Nephron progenitor cell (in vitro differentiated cells): ENCODE measurements around the gene RTN4RL1.
"Not testable (repeated sequence)": the region's sequence is repeated elsewhere in the genome, so short reads cannot be mapped to it uniquely, and the experiment has no call there.

Experiments used
- DNase-seq: peaks from one replicate; pipeline ENCODE4 v3.0.0; 2021
- H3K27ac Mint-ChIP-seq: 2 replicates; pipeline ENCODE4 v1.8.0; 2021; ENCODE audit warnings: mild to moderate bottlenecking, moderate library complexity, mixed read lengths
- H3K27me3 Mint-ChIP-seq: 2 replicates; pipeline ENCODE4 v1.8.0; 2021; ENCODE audit warnings: mild to moderate bottlenecking, low read depth, mixed read lengths; ENCODE audit not compliant: poor library complexity
- H3K36me3 Mint-ChIP-seq: 2 replicates; pipeline ENCODE4 v1.8.0; 2021; ENCODE audit warnings: low read depth, mixed read lengths
- H3K4me1 Mint-ChIP-seq: 2 replicates; pipeline ENCODE4 v1.8.0; 2021; ENCODE audit warnings: mixed read lengths
- H3K4me3 Mint-ChIP-seq: 2 replicates; pipeline ENCODE4 v1.8.0; 2021; ENCODE audit warnings: mild to moderate bottlenecking, moderate library complexity, mixed read lengths
- H3K9me3 Mint-ChIP-seq: 2 replicates; pipeline ENCODE4 v1.8.0; 2021; ENCODE audit warnings: mild to moderate bottlenecking, moderate library complexity, mixed read lengths
- CTCF ChIP-seq: fragments of 200-600 bp; sonication (generic); IDR thresholded peaks from 2 replicates; pipeline ENCODE4 v1.5.0; 2021; ENCODE audit warnings: antibody characterized with exemption

The RTN4RL1 gene

GRCh38 chr17:2015314-2015713 lies 9.8 kb downstream of the RTN4RL1 start:
- peaks cover 13% of the 10 kb centered on the region for H3K9me3 Mint-ChIP-seq
- H3K27me3 Mint-ChIP-seq = peaks cover 45% of the 10 kb centered on the region
- no peaks in the 10 kb centered on the region for H3K36me3 Mint-ChIP-seq
- H3K4me3 Mint-ChIP-seq = no peak overlapping the region
- H3K27ac Mint-ChIP-seq = no peak overlapping the region
- peaks cover 75% of the 10 kb centered on the region for H3K4me1 Mint-ChIP-seq
- no peak for DNase-seq
- TF ChIP-seq CTCF = no peak

- peaks cover 13% of the 10 kb centered on the region for H3K9me3 Mint-ChIP-seq
- no peaks in the 10 kb centered on the region for H3K36me3 Mint-ChIP-seq
- peaks cover 63% of the 10 kb centered on the region for H3K4me1 Mint-ChIP-seq
- H3K4me3 Mint-ChIP-seq = no peak overlapping the region
- TF ChIP-seq CTCF = no peak
- H3K27me3 Mint-ChIP-seq = peaks cover 31% of the 10 kb centered on the region
- H3K27ac Mint-ChIP-seq = no peak overlapping the region
- DNase-seq = no peak
Measured at GRCh38 chr17:2013994-2014317, 11.2 kb downstream of the RTN4RL1 start.

GRCh38 chr17:2013220-2013993 lies 11.7 kb downstream of the RTN4RL1 start:
- H3K27ac Mint-ChIP-seq, H3K36me3 Mint-ChIP-seq, H3K4me3 Mint-ChIP-seq, DNase-seq: not testable (repeated sequence)
- Mint-ChIP-seq H3K27me3 (peaks cover 26% of the 10 kb centered on the region), H3K9me3 (peaks cover 13% of the 10 kb centered on the region), H3K4me1 (peaks cover 63% of the 10 kb centered on the region)

- Mint-ChIP-seq H3K27me3 (peaks cover 19% of the 10 kb centered on the region), H3K4me3 (no peak overlapping the region), H3K36me3 (no peaks in the 10 kb centered on the region), H3K4me1 (peaks cover 57% of the 10 kb centered on the region), H3K27ac (no peak overlapping the region), H3K9me3 (peaks cover 13% of the 10 kb centered on the region)
- TF ChIP-seq CTCF = no peak
- no peak for DNase-seq
Measured at GRCh38 chr17:2012499-2012898, 12.6 kb downstream of the RTN4RL1 start.

GRCh38 chr17:2011411-2012371 lies 13.4 kb downstream of the RTN4RL1 start:
- Mint-ChIP-seq H3K36me3 (no peaks in the 10 kb centered on the region), H3K4me3 (peak overlapping the region; percentile 23), H3K27ac (peak overlapping the region; percentile 83), H3K9me3 (peaks cover 13% of the 10 kb centered on the region), H3K27me3 (peaks cover 18% of the 10 kb centered on the region), H3K4me1 (peaks cover 56% of the 10 kb centered on the region)
- DNase-seq = no peak
- TF ChIP-seq CTCF = no peak

- H3K36me3 Mint-ChIP-seq = no peaks in the 10 kb centered on the region
Measured at GRCh38 chr17:2009737-2010136, 15.4 kb downstream of the RTN4RL1 start.

More at GRCh38 chr17:2009737-2010136, 15.4 kb downstream of the RTN4RL1 start:
- Mint-ChIP-seq H3K9me3 (peaks cover 13% of the 10 kb centered on the region), H3K27ac (no peak overlapping the region), H3K4me1 (peaks cover 43% of the 10 kb centered on the region), H3K27me3 (peaks cover 16% of the 10 kb centered on the region), H3K4me3 (no peak overlapping the region)
- DNase-seq = no peak
- TF ChIP-seq CTCF = no peak
